Measurements from ENCODE around the gene MARVELD1. TPM values are rescaled to one million over a fixed set of nuclear protein-coding genes. Genes with fewer than 3 reads are reported as not detected.

MARVELD1 gene
- total RNA-seq, 1 donor from 2014 or later: 12.2 TPM

GRCh38 chr10:97764519-97764931 lies 51.0 kb downstream of the MARVELD1 start:
- H3K4me3 Mint-ChIP-seq (ENCODE audit: unreplicated experiment): no peak overlapping the region
- peaks cover 4% of the 10 kb centered on the region for H3K9me3 Mint-ChIP-seq (ENCODE audit: unreplicated experiment)
- no peak overlapping the region for H3K27ac Mint-ChIP-seq (ENCODE audit: unreplicated experiment)
- H3K27me3 Mint-ChIP-seq (ENCODE audit: unreplicated experiment): peaks cover 14% of the 10 kb centered on the region
- no peak for DNase-seq
- peaks cover 3% of the 10 kb centered on the region for H3K36me3 Mint-ChIP-seq (ENCODE audit: unreplicated experiment)
- H3K4me1 Mint-ChIP-seq (ENCODE audit: low read depth, unreplicated experiment): no peaks in the 10 kb centered on the region
- TF ChIP-seq CTCF (IDR thresholded peaks at IDR 0.05; ENCODE audit: partially characterized antibody, unreplicated experiment): no peak

- no peak overlapping the region for H3K27ac Mint-ChIP-seq (ENCODE audit: unreplicated experiment)
- H3K4me3 Mint-ChIP-seq (ENCODE audit: unreplicated experiment): no peak overlapping the region
- peaks cover 11% of the 10 kb centered on the region for H3K27me3 Mint-ChIP-seq (ENCODE audit: unreplicated experiment)
- H3K4me1 Mint-ChIP-seq (ENCODE audit: low read depth, unreplicated experiment): no peaks in the 10 kb centered on the region
- H3K9me3 Mint-ChIP-seq (ENCODE audit: unreplicated experiment): peaks cover 6% of the 10 kb centered on the region
- TF ChIP-seq CTCF (IDR thresholded peaks at IDR 0.05; ENCODE audit: partially characterized antibody, unreplicated experiment): no peak
- peaks cover 4% of the 10 kb centered on the region for H3K36me3 Mint-ChIP-seq (ENCODE audit: unreplicated experiment)
- DNase-seq: no peak
Measured at GRCh38 chr10:97765201-97765600, 51.7 kb downstream of the MARVELD1 start.

GRCh38 chr10:97766106-97766810 lies 52.7 kb downstream of the MARVELD1 start:
- TF ChIP-seq CTCF (IDR thresholded peaks at IDR 0.05; ENCODE audit: partially characterized antibody, unreplicated experiment): no peak
- H3K36me3 Mint-ChIP-seq (ENCODE audit: unreplicated experiment): peaks cover 4% of the 10 kb centered on the region

GRCh38 chr10:97766996-97767924 lies 53.7 kb downstream of the MARVELD1 start:
- no peak overlapping the region for H3K27ac Mint-ChIP-seq (ENCODE audit: unreplicated experiment)
- H3K4me1 Mint-ChIP-seq (ENCODE audit: low read depth, unreplicated experiment): no peaks in the 10 kb centered on the region
- H3K4me3 Mint-ChIP-seq (ENCODE audit: unreplicated experiment): no peak overlapping the region
- no peak for DNase-seq
- peaks cover 6% of the 10 kb centered on the region for H3K9me3 Mint-ChIP-seq (ENCODE audit: unreplicated experiment)
- H3K36me3 Mint-ChIP-seq (ENCODE audit: unreplicated experiment): peaks cover 4% of the 10 kb centered on the region
- H3K27me3 Mint-ChIP-seq (ENCODE audit: unreplicated experiment): peaks cover 22% of the 10 kb centered on the region
- no peak for TF ChIP-seq CTCF (IDR thresholded peaks at IDR 0.05; ENCODE audit: partially characterized antibody, unreplicated experiment)

More at GRCh38 chr10:97766106-97766810, 52.7 kb downstream of the MARVELD1 start:
- Mint-ChIP-seq H3K4me1 (ENCODE audit: low read depth, unreplicated experiment) (no peaks in the 10 kb centered on the region), H3K4me3 (ENCODE audit: unreplicated experiment) (no peak overlapping the region), H3K27me3 (ENCODE audit: unreplicated experiment) (peaks cover 17% of the 10 kb centered on the region), H3K27ac (ENCODE audit: unreplicated experiment) (no peak overlapping the region), H3K9me3 (ENCODE audit: unreplicated experiment) (peaks cover 4% of the 10 kb centered on the region)
- DNase-seq: no peak

Other genes with a start within 250 kb of the MARVELD1 start
- gene MMS19, start 215.3 kb upstream of the MARVELD1 start, total RNA-seq (ENCODE audit: unreplicated experiment): 139 TPM
- gene UBTD1, start 214.8 kb upstream of the MARVELD1 start, total RNA-seq (ENCODE audit: unreplicated experiment): 8.0 TPM
- not detected for gene ANKRD2, start 141.0 kb upstream of the MARVELD1 start, total RNA-seq (ENCODE audit: unreplicated experiment)
- gene HOGA1, start 129.3 kb upstream of the MARVELD1 start, total RNA-seq (ENCODE audit: unreplicated experiment): not detected
- gene C10orf62, start 124.0 kb upstream of the MARVELD1 start, total RNA-seq (ENCODE audit: unreplicated experiment): not detected
- 31.4 TPM for gene MORN4, start 80.2 kb upstream of the MARVELD1 start, total RNA-seq (ENCODE audit: unreplicated experiment)
- gene PI4K2A, start 73.1 kb upstream of the MARVELD1 start, total RNA-seq (ENCODE audit: unreplicated experiment): 17.9 TPM
- 4.5 TPM for gene AVPI1, start 26.5 kb upstream of the MARVELD1 start, total RNA-seq (ENCODE audit: unreplicated experiment)
- gene ZFYVE27, start 23.4 kb downstream of the MARVELD1 start, total RNA-seq (ENCODE audit: unreplicated experiment): 48.5 TPM
- not detected for gene SFRP5, start 58.3 kb downstream of the MARVELD1 start, total RNA-seq (ENCODE audit: unreplicated experiment)
- gene GOLGA7B, start 136.1 kb downstream of the MARVELD1 start, total RNA-seq (ENCODE audit: unreplicated experiment): 21.5 TPM